GM21619 (cell line): Measurements from ENCODE around the gene ULK4.
A peak's percentile ranks its signal among the peaks of the same experiment; 100 is the strongest.

Source experiments
- ATAC-seq: cut with Tn5 transposase; IDR thresholded peaks from one replicate; pipeline ENCODE4 v1.9.1; 2021; ENCODE audit not compliant: unreplicated experiment

ULK4 gene

DNA sequence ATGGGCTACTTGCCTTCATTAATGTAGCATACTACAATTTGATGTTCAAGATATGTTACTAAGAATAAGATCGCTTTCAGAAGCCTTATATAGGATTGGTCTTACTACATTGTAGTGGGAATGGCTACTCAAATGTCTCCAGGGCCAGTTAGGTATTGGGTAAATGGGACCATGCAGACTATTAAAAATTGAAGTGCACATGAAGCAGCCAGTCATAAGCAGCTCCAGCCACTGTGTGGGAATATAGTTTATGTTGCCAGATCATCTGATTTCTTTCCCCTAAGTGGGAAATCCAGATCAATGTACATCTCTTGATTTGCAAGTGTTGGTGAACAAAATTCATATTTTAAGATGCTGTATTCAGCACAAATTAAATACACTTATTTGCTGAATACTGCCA lies 757.5 kb downstream of the ULK4 start:
- ATAC-seq = no peak

- ATAC-seq = no peak
These were observed 759.0 kb downstream of the ULK4 start for GRCh38 chr3:41202834-41203345.

GRCh38 chr3:41202075-41202833 lies 759.6 kb downstream of the ULK4 start:
- no peak for ATAC-seq

- no peak for ATAC-seq
These were observed 761.3 kb downstream of the ULK4 start for GRCh38 chr3:41200669-41201021.

DNA sequence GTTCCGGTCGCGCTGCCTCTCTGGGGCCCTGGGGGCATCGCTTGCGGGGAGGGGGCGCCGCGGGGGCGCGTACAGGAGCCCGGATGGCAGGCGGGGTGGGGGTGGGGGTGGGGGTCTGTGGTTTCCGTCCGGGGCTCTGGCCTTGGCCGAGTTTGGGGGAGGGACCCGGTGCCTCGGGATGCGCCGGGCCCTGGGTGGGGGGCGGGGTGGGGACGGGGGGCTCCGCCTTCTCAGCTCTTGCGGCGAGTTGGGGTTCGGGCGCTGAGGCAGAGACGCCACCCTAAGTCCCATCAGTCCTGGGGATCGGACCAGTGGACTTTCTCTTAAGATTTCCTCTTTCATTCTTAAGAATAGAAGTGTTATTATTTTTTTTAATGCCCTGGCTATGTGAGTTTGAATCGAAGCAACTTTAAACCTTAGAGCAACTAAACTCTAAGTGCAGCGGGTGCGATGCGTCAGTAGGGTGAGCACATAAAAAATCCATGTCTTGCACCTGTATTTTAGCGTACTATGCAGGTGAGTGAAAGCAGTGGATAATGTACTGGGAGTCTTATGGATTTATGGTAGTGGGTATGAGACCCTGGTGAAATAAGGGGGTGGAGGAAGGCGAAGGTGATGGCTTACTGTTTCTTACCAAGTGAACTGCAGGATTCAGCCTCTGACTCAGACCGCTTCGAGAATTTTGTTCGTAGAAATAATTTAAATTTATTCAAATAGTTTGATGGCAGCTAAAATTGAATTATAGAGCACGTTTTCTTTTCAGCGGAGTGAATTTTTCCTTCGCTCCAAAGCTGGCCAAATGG lies 761.8 kb downstream of the ULK4 start:
- ATAC-seq = peak; percentile 12

DNA sequence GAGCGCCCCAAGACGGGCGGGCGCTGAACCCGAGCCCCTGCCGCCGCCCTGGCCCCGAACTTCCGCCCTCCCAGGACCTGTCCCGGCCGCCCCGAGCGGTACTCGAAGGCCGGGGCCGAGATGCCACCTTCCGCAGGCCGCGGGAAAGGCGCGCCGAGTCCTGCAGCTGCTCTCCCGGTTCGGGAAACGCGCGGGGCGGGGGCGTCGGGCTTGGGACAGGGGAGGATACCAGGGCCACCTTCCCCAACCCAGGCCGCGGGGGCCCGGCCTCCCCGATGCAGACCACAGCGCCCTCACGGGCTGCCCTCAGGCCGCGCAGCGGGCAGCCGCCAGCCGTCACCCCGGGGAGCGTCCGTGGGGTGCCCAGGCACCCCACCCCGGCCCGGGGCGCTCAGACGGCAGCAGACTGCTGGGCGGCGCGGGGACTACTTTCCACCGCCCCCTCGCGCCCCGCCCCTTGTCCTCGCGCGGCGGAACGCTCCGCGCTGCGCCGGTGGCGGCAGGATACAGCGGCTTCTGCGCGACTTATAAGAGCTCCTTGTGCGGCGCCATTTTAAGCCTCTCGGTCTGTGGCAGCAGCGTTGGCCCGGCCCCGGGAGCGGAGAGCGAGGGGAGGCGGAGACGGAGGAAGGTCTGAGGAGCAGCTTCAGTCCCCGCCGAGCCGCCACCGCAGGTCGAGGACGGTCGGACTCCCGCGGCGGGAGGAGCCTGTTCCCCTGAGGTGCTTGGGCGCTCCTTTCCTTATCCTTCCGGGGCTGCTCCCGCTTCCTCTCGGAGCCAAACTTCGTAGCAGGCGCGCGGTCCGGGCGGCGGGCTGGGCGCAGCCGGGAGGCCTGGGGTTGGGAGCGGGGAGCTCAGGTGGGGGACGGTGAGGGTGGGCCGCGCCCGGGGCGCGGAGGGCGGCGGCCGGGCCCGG lies 762.7 kb downstream of the ULK4 start, which contains the start of gene CTNNB1:
CTNNB1 (plus strand) TSS at position 556 of the 916 bp plus-strand sequence. CDS start 24,564 bp downstream, outside the sequence.
- peak; percentile 69 for ATAC-seq

- ATAC-seq = no peak
These were observed 763.4 kb downstream of the ULK4 start for GRCh38 chr3:41198526-41198925.

GRCh38 chr3:41198046-41198445 lies 763.9 kb downstream of the ULK4 start:
- no peak for ATAC-seq
